ENCODE measurements around the gene ZBTB16. TPM values are rescaled to one million over a fixed set of nuclear protein-coding genes. Genes with fewer than 3 reads are reported as not detected.

ZBTB16 gene
- total RNA-seq, 1 experiment from 2014 or later: 0.21 TPM

DNA sequence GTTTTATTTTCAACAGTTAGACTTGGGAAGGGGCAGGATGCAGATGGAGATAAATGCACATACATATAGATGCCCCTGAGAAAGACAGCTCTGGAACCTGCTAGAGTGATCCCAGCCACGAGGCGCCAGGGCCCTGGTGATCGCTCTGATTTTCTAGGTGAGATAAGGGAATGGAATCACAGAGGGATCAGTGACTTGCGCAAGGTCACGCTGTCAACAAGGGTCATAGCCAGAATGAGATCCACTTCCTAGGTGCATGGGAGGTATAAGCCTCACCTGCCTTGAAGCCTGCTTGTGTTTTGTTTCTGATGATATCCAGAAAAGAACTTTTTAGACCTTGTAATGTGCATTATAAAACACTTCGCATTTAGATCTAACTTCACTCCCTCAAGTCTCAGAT is 47.5 kb downstream of the ZBTB16 start:
- peaks cover 36% of the 10 kb centered on the region for H3K27me3 ChIP-seq (ENCODE audit: control insufficient read depth, insufficient read depth, low read length)
- DNase-seq (ENCODE audit: low read depth, low spot score): no peak
- TF ChIP-seq TCF7L2 (IDR thresholded peaks at IDR 0.05; ENCODE audit: low read depth, low read length) (no peak), POLR2AphosphoS5 (IDR thresholded peaks at IDR 0.05; ENCODE audit: low read depth, low read length) (no peak), SIN3A (IDR thresholded peaks at IDR 0.05; ENCODE audit: borderline replicate concordance, insufficient read depth, low read depth, low read length) (no peak)
- TF ChIP-seq, protein P1, sequence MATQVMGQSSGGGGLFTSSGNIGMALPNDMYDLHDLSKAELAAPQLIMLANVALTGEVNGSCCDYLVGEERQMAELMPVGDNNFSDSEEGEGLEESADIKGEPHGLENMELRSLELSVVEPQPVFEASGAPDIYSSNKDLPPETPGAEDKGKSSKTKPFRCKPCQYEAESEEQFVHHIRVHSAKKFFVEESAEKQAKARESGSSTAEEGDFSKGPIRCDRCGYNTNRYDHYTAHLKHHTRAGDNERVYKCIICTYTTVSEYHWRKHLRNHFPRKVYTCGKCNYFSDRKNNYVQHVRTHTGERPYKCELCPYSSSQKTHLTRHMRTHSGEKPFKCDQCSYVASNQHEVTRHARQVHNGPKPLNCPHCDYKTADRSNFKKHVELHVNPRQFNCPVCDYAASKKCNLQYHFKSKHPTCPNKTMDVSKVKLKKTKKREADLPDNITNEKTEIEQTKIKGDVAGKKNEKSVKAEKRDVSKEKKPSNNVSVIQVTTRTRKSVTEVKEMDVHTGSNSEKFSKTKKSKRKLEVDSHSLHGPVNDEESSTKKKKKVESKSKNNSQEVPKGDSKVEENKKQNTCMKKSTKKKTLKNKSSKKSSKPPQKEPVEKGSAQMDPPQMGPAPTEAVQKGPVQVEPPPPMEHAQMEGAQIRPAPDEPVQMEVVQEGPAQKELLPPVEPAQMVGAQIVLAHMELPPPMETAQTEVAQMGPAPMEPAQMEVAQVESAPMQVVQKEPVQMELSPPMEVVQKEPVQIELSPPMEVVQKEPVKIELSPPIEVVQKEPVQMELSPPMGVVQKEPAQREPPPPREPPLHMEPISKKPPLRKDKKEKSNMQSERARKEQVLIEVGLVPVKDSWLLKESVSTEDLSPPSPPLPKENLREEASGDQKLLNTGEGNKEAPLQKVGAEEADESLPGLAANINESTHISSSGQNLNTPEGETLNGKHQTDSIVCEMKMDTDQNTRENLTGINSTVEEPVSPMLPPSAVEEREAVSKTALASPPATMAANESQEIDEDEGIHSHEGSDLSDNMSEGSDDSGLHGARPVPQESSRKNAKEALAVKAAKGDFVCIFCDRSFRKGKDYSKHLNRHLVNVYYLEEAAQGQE (IDR thresholded peaks at IDR 0.05; ENCODE audit: insufficient read depth in 1 of 2, low read depth in 2 of 2, low read length in 1 of 2): no peak
- TF ChIP-seq, protein P2, sequence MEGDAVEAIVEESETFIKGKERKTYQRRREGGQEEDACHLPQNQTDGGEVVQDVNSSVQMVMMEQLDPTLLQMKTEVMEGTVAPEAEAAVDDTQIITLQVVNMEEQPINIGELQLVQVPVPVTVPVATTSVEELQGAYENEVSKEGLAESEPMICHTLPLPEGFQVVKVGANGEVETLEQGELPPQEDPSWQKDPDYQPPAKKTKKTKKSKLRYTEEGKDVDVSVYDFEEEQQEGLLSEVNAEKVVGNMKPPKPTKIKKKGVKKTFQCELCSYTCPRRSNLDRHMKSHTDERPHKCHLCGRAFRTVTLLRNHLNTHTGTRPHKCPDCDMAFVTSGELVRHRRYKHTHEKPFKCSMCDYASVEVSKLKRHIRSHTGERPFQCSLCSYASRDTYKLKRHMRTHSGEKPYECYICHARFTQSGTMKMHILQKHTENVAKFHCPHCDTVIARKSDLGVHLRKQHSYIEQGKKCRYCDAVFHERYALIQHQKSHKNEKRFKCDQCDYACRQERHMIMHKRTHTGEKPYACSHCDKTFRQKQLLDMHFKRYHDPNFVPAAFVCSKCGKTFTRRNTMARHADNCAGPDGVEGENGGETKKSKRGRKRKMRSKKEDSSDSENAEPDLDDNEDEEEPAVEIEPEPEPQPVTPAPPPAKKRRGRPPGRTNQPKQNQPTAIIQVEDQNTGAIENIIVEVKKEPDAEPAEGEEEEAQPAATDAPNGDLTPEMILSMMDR (IDR thresholded peaks at IDR 0.05): no peak
- CTCF ChIA-PET: no interaction called here
- ATAC-seq: no peak
- in situ Hi-C loops (cut with HindIII; ENCODE audit: low pct_unique_long_range_greater_than_20kb, low sequenced_read_pairs) (no loop called here), intact Hi-C loops (cut with micrococcal nuclease; ENCODE audit: unreplicated experiment) (no loop called here)
- no peaks in the 10 kb centered on the region for H3K36me3 ChIP-seq (ENCODE audit: control insufficient read depth, insufficient read depth, low read length)
- H3K4me1 ChIP-seq (ENCODE audit: control insufficient read depth, insufficient read depth, low read length): no peaks in the 10 kb centered on the region
- POLR2A ChIA-PET: no interaction called here
- no TSS peak for BruUV-seq (replicated peaks)
- H3K4me3 ChIP-seq (ENCODE audit: low read depth in 2 of 2, low read length in 2 of 2): no peak overlapping the region
- no peak overlapping the region for H3K27ac ChIP-seq (ENCODE audit: low read length)
- no peaks in the 10 kb centered on the region for H3K9me3 ChIP-seq (ENCODE audit: control insufficient read depth, insufficient read depth, low read depth, low read length)

DNA sequence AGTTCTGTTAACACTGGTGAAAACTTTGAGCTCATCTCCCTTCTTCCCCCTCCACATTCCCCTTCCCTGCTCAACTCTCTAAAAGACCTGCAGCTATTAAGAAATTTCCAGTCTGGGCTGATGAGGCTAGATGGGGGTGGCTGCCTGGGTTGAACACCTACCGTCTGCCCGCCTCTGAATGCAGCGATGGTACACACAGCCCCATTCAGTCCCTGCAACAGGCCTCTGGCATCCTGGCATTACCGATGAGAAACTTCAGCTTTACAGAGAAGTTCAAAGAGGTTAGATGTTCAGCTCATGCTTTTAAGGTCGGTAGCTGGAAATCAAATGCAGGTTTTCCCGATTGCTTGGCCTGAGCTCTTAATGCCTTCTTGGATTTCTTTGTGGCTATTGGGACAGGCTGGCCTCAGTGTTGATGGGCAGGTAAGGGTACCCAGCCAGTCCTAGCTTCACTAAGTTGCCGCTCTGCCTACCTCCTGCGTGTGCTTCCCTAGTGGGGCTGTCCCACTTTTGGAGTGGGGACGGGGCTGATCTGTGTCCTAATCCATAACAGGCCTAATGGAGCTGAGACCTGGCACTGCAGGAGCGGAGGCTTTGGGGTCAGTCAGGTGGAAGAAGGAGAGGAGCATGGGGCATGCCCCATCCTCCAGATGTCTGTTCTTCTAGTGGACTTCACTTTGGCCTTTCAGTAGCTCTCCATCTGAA is 49.1 kb downstream of the ZBTB16 start:
- Histone ChIP-seq H3K27ac (ENCODE audit: low read length) (no peak overlapping the region), H3K4me1 (ENCODE audit: control insufficient read depth, insufficient read depth, low read length) (no peaks in the 10 kb centered on the region), H3K36me3 (ENCODE audit: control insufficient read depth, insufficient read depth, low read length) (no peaks in the 10 kb centered on the region), H3K27me3 (ENCODE audit: control insufficient read depth, insufficient read depth, low read length) (peaks cover 48% of the 10 kb centered on the region), H3K4me3 (ENCODE audit: low read depth in 2 of 2, low read length in 2 of 2) (no peak overlapping the region), H3K9me3 (ENCODE audit: control insufficient read depth, insufficient read depth, low read depth, low read length) (no peaks in the 10 kb centered on the region)
- ChIA-PET CTCF (no interaction called here), POLR2A (no interaction called here)
- TF ChIP-seq, protein P1 (IDR thresholded peaks at IDR 0.05; ENCODE audit: insufficient read depth in 1 of 2, low read depth in 2 of 2, low read length in 1 of 2): no peak
- TF ChIP-seq SIN3A (IDR thresholded peaks at IDR 0.05; ENCODE audit: borderline replicate concordance, insufficient read depth, low read depth, low read length): no peak
- TF ChIP-seq, protein P2 (IDR thresholded peaks at IDR 0.05): no peak
- no peak for TF ChIP-seq POLR2AphosphoS5 (IDR thresholded peaks at IDR 0.05; ENCODE audit: low read depth, low read length)
- no peak for TF ChIP-seq TCF7L2 (IDR thresholded peaks at IDR 0.05; ENCODE audit: low read depth, low read length)
- no peak for DNase-seq (ENCODE audit: low read depth, low spot score)
- intact Hi-C loops (cut with micrococcal nuclease; ENCODE audit: unreplicated experiment): no loop called here
- no TSS peak for BruUV-seq (replicated peaks)
- in situ Hi-C loops (cut with HindIII; ENCODE audit: low pct_unique_long_range_greater_than_20kb, low sequenced_read_pairs): no loop called here
- ATAC-seq: no peak

Data from Panc1 (cell line).